Prostate gland (tissue), 2 donors: Measurements from ENCODE around the gene HS6ST3. TPM values are rescaled to one million over a fixed set of nuclear protein-coding genes. Genes with fewer than 3 reads are reported as not detected.

Experiments used
- DNase-seq: peaks from one replicate; pipeline ENCODE4 v3.0.0-alpha.2; 2019; ENCODE audit warnings: low spot score
- H3K27ac ChIP-seq, 2 donors: fragments of 200-600 bp; sonication (generic); 2 replicates each; pipeline ENCODE4 v1.5.1; 2017 to 2019
- H3K27me3 ChIP-seq: fragments of 200-600 bp; sonication (generic); replicated peaks from 2 replicates; pipeline ENCODE4 v1.5.1; 2019; ENCODE audit not compliant: insufficient read depth
- H3K36me3 ChIP-seq, 2 donors: fragments of 200-600 bp; sonication (generic); 1 replicate in 1 of 2; 2 replicates in 1 of 2; pipeline versions ENCODE4 v1.5.1 to v1.8.1; 2017 to 2019
- H3K4me1 ChIP-seq: fragments of 200-600 bp; sonication (generic); replicated peaks from 2 replicates; pipeline ENCODE4 v1.5.1; 2019
- H3K4me3 ChIP-seq, 2 donors: fragments of 200-600 bp; sonication (generic); 2 replicates each; pipeline ENCODE4 v1.5.1; 2017 to 2019
- H3K9me3 ChIP-seq: fragments of 200-600 bp; sonication (generic); 2 replicates; pipeline ENCODE4 v1.5.1; 2017
- CTCF ChIP-seq, 4 experiments: fragments of 200-600 bp in 2 of 4; fragments of 450-650 bp in 2 of 4; sonication (generic) in 2 of 4; IDR thresholded peaks; 1 replicate in 3 of 4; 2 replicates in 1 of 4; pipeline ENCODE4 v1.5.1; 2016 to 2019; ENCODE audit warnings: antibody characterized with exemption in 4 of 4, mild to moderate bottlenecking in 2 of 4, moderate library complexity in 2 of 4
- POLR2A ChIP-seq: fragments of 450-650 bp; IDR thresholded peaks from one replicate; pipeline ENCODE4 v1.6.1; 2016; ENCODE audit warnings: antibody characterized with exemption, mild to moderate bottlenecking
- POLR2AphosphoS5 ChIP-seq: sonication (generic); formaldehyde crosslinking; IDR thresholded peaks from one replicate; pipeline ENCODE4 v1.6.1; 2017; ENCODE audit warnings: antibody characterized with exemption
- WGBS: methylation state at CpG from one replicate; pipeline ENCODE4 v1.1.5; 2018; 5-methylcytosine and 5-hydroxymethylcytosine counted together
- intact Hi-C: fragments of 100-400 bp; cut with DNase I; formaldehyde crosslinking; loops from one replicate; pipeline ENCODE4 v1.14.2; 2022
- total RNA-seq, 2 donors: library from RNA; depleted of rRNA; stranded (reverse); fragments of >200 nt; gene quantifications; one replicate each; pipeline ENCODE4 v1.1.0, GENCODE V29; 2016

Gene HS6ST3
- total RNA-seq, 2 donors from 2014 or later = 0.97 to 1.0 TPM

- intact Hi-C loops = no loop called here
- no peaks in the 10 kb centered on the region for H3K27me3 ChIP-seq
- no peaks in the 10 kb centered on the region for H3K36me3 ChIP-seq
- H3K4me1 ChIP-seq = no peaks in the 10 kb centered on the region
- TF ChIP-seq POLR2AphosphoS5 (no peak), CTCF (IDR thresholded peaks at IDR 0.05) (no peak), POLR2A (no peak)
- H3K27ac ChIP-seq = no peak overlapping the region
- 67% methylated on average over 6 of the region's 6 CpGs for WGBS
- H3K9me3 ChIP-seq = no peaks in the 10 kb centered on the region
- no peak overlapping the region for H3K4me3 ChIP-seq
- DNase-seq = no peak
Observed at GRCh38 chr13:96200810-96201209, 110.9 kb downstream of the HS6ST3 start.

GRCh38 chr13:96202315-96202714, 112.4 kb downstream of the HS6ST3 start:
- Histone ChIP-seq H3K36me3 (no peaks in the 10 kb centered on the region), H3K4me1 (no peaks in the 10 kb centered on the region), H3K27me3 (no peaks in the 10 kb centered on the region), H3K27ac (no peak overlapping the region), H3K4me3 (no peak overlapping the region), H3K9me3 (no peaks in the 10 kb centered on the region)
- intact Hi-C loops = no loop called here
- 81% methylated on average over 5 of the region's 5 CpGs for WGBS
- no peak for TF ChIP-seq POLR2AphosphoS5
- TF ChIP-seq POLR2A = no peak
- no peak for TF ChIP-seq CTCF (IDR thresholded peaks at IDR 0.05)
- DNase-seq = no peak

- Histone ChIP-seq H3K27me3 (no peaks in the 10 kb centered on the region), H3K27ac (no peak overlapping the region), H3K9me3 (no peaks in the 10 kb centered on the region), H3K36me3 (no peaks in the 10 kb centered on the region), H3K4me1 (no peaks in the 10 kb centered on the region), H3K4me3 (no peak overlapping the region)
- TF ChIP-seq POLR2A (no peak), CTCF (IDR thresholded peaks at IDR 0.05) (no peak), POLR2AphosphoS5 (no peak)
- intact Hi-C loops = no loop called here
- DNase-seq = no peak
- WGBS = 91% methylated on average over 2 of the region's 2 CpGs
Observed at GRCh38 chr13:96203471-96203870, 113.6 kb downstream of the HS6ST3 start.

GRCh38 chr13:96214824-96215445, 125.0 kb downstream of the HS6ST3 start:
- H3K27me3 ChIP-seq = no peaks in the 10 kb centered on the region
- TF ChIP-seq CTCF (IDR thresholded peaks at IDR 0.05) = no peak
- no peak for TF ChIP-seq POLR2AphosphoS5
- TF ChIP-seq POLR2A = no peak

GRCh38 chr13:96216543-96216942, 126.6 kb downstream of the HS6ST3 start:
- Histone ChIP-seq H3K4me3 (no peak overlapping the region), H3K27ac (no peak overlapping the region), H3K4me1 (no peaks in the 10 kb centered on the region), H3K36me3 (no peaks in the 10 kb centered on the region), H3K27me3 (no peaks in the 10 kb centered on the region), H3K9me3 (no peaks in the 10 kb centered on the region)
- 91% methylated on average over 6 of the region's 6 CpGs for WGBS
- no peak for DNase-seq
- intact Hi-C loops = no loop called here
- TF ChIP-seq POLR2A = no peak
- no peak for TF ChIP-seq POLR2AphosphoS5
- no peak for TF ChIP-seq CTCF (IDR thresholded peaks at IDR 0.05)

More at GRCh38 chr13:96214824-96215445, 125.0 kb downstream of the HS6ST3 start:
- H3K4me3 ChIP-seq = no peak overlapping the region
- intact Hi-C loops = no loop called here
- H3K4me1 ChIP-seq = no peaks in the 10 kb centered on the region
- no peak for DNase-seq
- no peaks in the 10 kb centered on the region for H3K36me3 ChIP-seq
- 72% methylated on average over 11 of the region's 11 CpGs for WGBS
- H3K27ac ChIP-seq = no peak overlapping the region
- no peaks in the 10 kb centered on the region for H3K9me3 ChIP-seq
